Fibroblast of skin of scalp (primary cell): ENCODE measurements around the gene CLCNKB.
"Not testable (repeated sequence)": the region's sequence is repeated elsewhere in the genome, so short reads cannot be mapped to it uniquely, and the experiment has no call there.

ENCODE experiments used
- DNase-seq: peaks from one replicate; pipeline ENCODE4 v3.0.0-alpha.2; 2013

Gene CLCNKB

GRCh38 chr1:16033103-16033632 is 10.4 kb upstream of the CLCNKB start:
- not testable (repeated sequence) for DNase-seq

- DNase-seq = not testable (repeated sequence)
Measured at GRCh38 chr1:16036461-16036860, 7.1 kb upstream of the CLCNKB start.

- DNase-seq = no peak
Measured at GRCh38 chr1:16038620-16038912, 5.0 kb upstream of the CLCNKB start.

- not testable (repeated sequence) for DNase-seq
Measured at GRCh38 chr1:16039871-16040270, 3.7 kb upstream of the CLCNKB start.

- DNase-seq = no peak
Measured at GRCh38 chr1:16041200-16041599, 2.4 kb upstream of the CLCNKB start.

- no peak for DNase-seq
Measured at GRCh38 chr1:16042096-16042495, 1.5 kb upstream of the CLCNKB start.

- not testable (repeated sequence) for DNase-seq
Measured at GRCh38 chr1:16042654-16043053, 928 bp upstream of the CLCNKB start.

- DNase-seq = no peak
Measured at GRCh38 chr1:16043950-16044349, 368 bp downstream of the CLCNKB start.

GRCh38 chr1:16046842-16047241 is 3.3 kb downstream of the CLCNKB start:
- DNase-seq = peak; percentile 36

- no peak for DNase-seq
Measured at GRCh38 chr1:16047791-16048475, 4.4 kb downstream of the CLCNKB start.

- peak; percentile 67 for DNase-seq
Measured at GRCh38 chr1:16048573-16049189, 5.1 kb downstream of the CLCNKB start.

GRCh38 chr1:16050328-16050727 is 6.7 kb downstream of the CLCNKB start:
- DNase-seq = no peak

GRCh38 chr1:16051039-16051438 is 7.5 kb downstream of the CLCNKB start:
- no peak for DNase-seq

- DNase-seq = not testable (repeated sequence)
Measured at GRCh38 chr1:16051949-16052348, 8.4 kb downstream of the CLCNKB start.

GRCh38 chr1:16053781-16054502 is 10.4 kb downstream of the CLCNKB start:
- no peak for DNase-seq

- no peak for DNase-seq
Measured at GRCh38 chr1:16054598-16055540, 11.3 kb downstream of the CLCNKB start.

- DNase-seq = peak; percentile 71
Measured at GRCh38 chr1:16055613-16056520, 12.3 kb downstream of the CLCNKB start.

- DNase-seq = not testable (repeated sequence)
Measured at GRCh38 chr1:16056521-16056912, 12.9 kb downstream of the CLCNKB start.

GRCh38 chr1:16057314-16057915 is 13.8 kb downstream of the CLCNKB start:
- DNase-seq = not testable (repeated sequence)

- not testable (repeated sequence) for DNase-seq
Measured at GRCh38 chr1:16058394-16059120, 15.0 kb downstream of the CLCNKB start.
